Measurements from ENCODE around the gene GPR162. TPM values are rescaled to one million over a fixed set of nuclear protein-coding genes. Genes with fewer than 3 reads are reported as not detected.

GPR162 gene
- polyA plus RNA-seq, 2 of the 4 experiments (the other 2 are of a cell fraction) = 1.7 to 1.8 TPM

DNA sequence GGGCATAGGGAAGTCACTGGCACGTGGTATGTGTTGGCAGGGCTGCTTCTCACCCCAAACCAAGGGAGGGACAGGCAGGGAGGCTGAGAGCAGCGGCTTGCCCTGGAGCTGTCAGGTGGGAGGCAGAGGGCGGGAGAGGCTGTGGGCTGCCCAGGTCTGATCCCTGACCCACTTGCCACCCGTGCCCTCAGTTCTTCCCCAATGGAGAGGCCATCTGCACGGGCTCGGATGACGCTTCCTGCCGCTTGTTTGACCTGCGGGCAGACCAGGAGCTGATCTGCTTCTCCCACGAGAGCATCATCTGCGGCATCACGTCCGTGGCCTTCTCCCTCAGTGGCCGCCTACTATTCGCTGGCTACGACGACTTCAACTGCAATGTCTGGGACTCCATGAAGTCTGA, 23.8 kb downstream of the GPR162 start:
- no peak overlapping the region for H3K4me3 ChIP-seq
- POLR2A ChIA-PET = no interaction called here
- no peak for DNase-seq (ENCODE audit: low read depth in 1 of 2, low spot score in 1 of 2)
- CTCF ChIA-PET = interaction anchor here (7.5 to 29.8 kb wide), 3 partner anchors 14 to 92 kb away, joined by 56 to 306 read pairs (median 92); partner anchors contain the start of genes MLF2 and P3H3
- no peaks in the 10 kb centered on the region for H3K9me3 ChIP-seq
- no peak for ATAC-seq
- TF ChIP-seq NR3C1 (IDR thresholded peaks at IDR 0.05) = no peak
- TF ChIP-seq, protein P1, sequence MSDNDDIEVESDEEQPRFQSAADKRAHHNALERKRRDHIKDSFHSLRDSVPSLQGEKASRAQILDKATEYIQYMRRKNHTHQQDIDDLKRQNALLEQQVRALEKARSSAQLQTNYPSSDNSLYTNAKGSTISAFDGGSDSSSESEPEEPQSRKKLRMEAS (IDR thresholded peaks at IDR 0.05) = no peak
- no peak for TF ChIP-seq RAD21 (conservative IDR thresholded peaks at IDR 0.05 in 1 of 2, IDR thresholded peaks at IDR 0.05 in 1 of 2)
- TF ChIP-seq HDAC2 (IDR thresholded peaks at IDR 0.05) = no peak
- TF ChIP-seq KDM5A (IDR thresholded peaks at IDR 0.05) = no peak
- no peak for TF ChIP-seq ZSCAN20 (CRISPR knock-in tag; IDR thresholded peaks at IDR 0.05)
- TF ChIP-seq EP300 (IDR thresholded peaks at IDR 0.05) = no peak
- no peak for TF ChIP-seq GATA3 (IDR thresholded peaks at IDR 0.05; ENCODE audit: borderline replicate concordance)
- TF ChIP-seq MAZ (IDR thresholded peaks at IDR 0.05; ENCODE audit: borderline replicate concordance, low read depth, low read length) = no peak
- no peak for TF ChIP-seq BHLHE40 (IDR thresholded peaks at IDR 0.05; ENCODE audit: low read depth, low read length)
- WGBS (ENCODE audit: missing lambda C conversion rate) = 95% methylated on average over 17 of the region's 17 CpGs
- no peak for FAIRE-seq
- H3K27ac ChIP-seq = no peak overlapping the region
- H3K4me2 ChIP-seq = no peak overlapping the region
- H3K4me1 ChIP-seq = peaks cover 8% of the 10 kb centered on the region

DNA sequence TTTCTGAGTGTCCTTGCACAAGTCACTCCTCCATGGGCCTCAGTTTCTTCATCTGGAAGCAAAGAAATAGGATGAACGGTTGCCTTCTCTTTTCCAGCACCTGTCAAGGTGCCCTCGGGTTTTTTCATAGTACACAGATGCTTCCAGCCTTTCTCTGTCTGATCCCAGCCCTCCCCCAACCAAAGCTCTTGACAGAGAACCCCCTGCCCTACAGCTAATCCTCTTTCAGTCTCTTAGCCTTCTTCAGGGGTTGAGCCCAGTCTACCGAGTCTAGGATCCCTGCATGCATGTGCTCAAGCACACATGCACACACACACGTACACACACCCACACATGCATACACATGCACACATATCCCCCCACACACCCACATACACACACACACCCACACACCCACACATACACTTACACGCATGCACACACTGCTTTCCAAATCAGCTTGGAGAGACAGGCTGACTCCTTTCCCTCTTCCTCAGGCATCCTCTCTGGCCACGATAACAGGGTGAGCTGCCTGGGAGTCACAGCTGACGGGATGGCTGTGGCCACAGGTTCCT, 24.8 kb downstream of the GPR162 start:
- Histone ChIP-seq H3K27ac (no peak overlapping the region), H3K9me3 (no peaks in the 10 kb centered on the region), H3K4me3 (no peak overlapping the region), H3K4me2 (no peak overlapping the region), H3K4me1 (peaks cover 12% of the 10 kb centered on the region)
- ATAC-seq (no peak), FAIRE-seq (no peak), DNase-seq (ENCODE audit: low read depth in 1 of 2, low spot score in 1 of 2) (no peak)
- ChIA-PET POLR2A (no interaction called here), CTCF (interaction anchor here (1.0 to 29.8 kb wide), 4 partner anchors 11 to 93 kb away, joined by 3 to 306 read pairs (median 60); partner anchors contain the start of gene MLF2)
- WGBS (ENCODE audit: missing lambda C conversion rate) = 86% methylated on average over 7 of the region's 7 CpGs
- no peak for TF ChIP-seq TP53 (CRISPR knock-in tag; IDR thresholded peaks at IDR 0.05)
- no peak for TF ChIP-seq CHD2 (IDR thresholded peaks at IDR 0.05; ENCODE audit: low read length, partially characterized antibody)

DNA sequence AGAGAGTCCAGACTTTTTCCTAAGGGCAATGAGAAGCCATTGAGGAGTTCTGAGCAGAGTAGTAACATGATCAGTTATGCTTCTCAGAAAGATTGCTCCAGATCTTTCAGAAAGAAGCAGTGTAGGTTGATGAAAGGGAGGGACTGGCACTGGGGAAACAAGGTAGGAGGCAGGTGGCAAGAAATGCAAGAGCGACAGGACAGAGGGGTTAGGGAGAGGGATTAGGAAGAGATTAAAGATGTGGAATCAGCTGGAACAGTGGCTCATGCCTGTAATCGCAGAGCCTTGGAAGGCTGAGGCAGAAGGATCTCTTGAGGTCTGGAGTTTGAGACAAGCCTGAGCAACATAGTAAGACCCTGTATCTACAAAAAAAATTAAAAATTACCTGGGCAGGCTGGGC, 26.1 kb downstream of the GPR162 start:
- DNase-seq (ENCODE audit: low read depth in 1 of 2, low spot score in 1 of 2) = no peak
- no peak for FAIRE-seq
- TF ChIP-seq MAFK (IDR thresholded peaks at IDR 0.05; ENCODE audit: partially characterized antibody) (no peak), SREBF2 (IDR thresholded peaks at IDR 0.05) (no peak)
- Histone ChIP-seq H3K9me3 (no peaks in the 10 kb centered on the region), H3K4me3 (no peak overlapping the region), H3K27ac (no peak overlapping the region), H3K4me1 (peaks cover 12% of the 10 kb centered on the region), H3K4me2 (no peak overlapping the region)
- no peak for ATAC-seq
- 89% methylated on average over 2 of the region's 2 CpGs for WGBS (ENCODE audit: missing lambda C conversion rate)
- ChIA-PET POLR2A (no interaction called here), CTCF (interaction anchor here (0.8 to 10.1 kb wide), 9 partner anchors 11 to 94 kb away, joined by 3 to 117 read pairs (median 4); partner anchors contain the start of gene MLF2)

DNA sequence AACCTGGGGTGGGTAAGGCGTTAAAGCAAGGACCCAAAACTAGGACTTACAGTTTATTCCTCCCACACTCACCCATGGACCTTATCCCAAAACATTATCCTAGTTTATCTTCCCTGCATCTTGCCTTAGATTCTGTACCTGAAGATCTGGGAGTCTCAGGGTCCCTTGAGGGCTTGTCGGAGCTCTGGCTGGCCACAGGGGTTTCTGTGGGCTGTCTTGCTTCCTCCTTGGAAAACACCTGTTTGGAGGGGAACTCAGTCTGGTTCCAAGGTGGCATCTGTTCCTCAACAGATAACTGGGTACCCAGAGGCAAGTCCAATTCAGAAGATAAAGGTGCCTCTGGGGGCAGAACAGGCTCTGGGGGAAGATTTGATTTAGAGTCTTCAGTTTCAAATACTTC, 27.8 kb downstream of the GPR162 start:
- 95% methylated on average over 2 of the region's 2 CpGs for WGBS (ENCODE audit: missing lambda C conversion rate)
- no peak for ATAC-seq
- H3K4me2 ChIP-seq = peak overlapping the region; percentile 70; the same call in 1 of the 3 replicates
- H3K4me3 ChIP-seq = no peak overlapping the region
- H3K27ac ChIP-seq = no peak overlapping the region
- ChIA-PET POLR2A (no interaction called here), CTCF (interaction anchor here (0.6 to 10.1 kb wide), 6 partner anchors 12 to 93 kb away, joined by 3 to 117 read pairs (median 4); no protein-coding TSS in a partner anchor)
- DNase-seq (ENCODE audit: low read depth in 1 of 2, low spot score in 1 of 2) = no peak
- H3K9me3 ChIP-seq = no peaks in the 10 kb centered on the region
- no peak for FAIRE-seq
- no peak for TF ChIP-seq PHF8 (IDR thresholded peaks at IDR 0.05; ENCODE audit: borderline replicate concordance, low read depth)
- no peak for TF ChIP-seq BHLHE40 (IDR thresholded peaks at IDR 0.05; ENCODE audit: low read depth, low read length)
- no peak for TF ChIP-seq NPAS2 (CRISPR knock-in tag; IDR thresholded peaks at IDR 0.05; ENCODE audit: borderline replicate concordance)
- no peak for TF ChIP-seq NR3C1 (IDR thresholded peaks at IDR 0.05)
- no peak for TF ChIP-seq SMC3 (IDR thresholded peaks at IDR 0.05)
- TF ChIP-seq, protein P2, sequence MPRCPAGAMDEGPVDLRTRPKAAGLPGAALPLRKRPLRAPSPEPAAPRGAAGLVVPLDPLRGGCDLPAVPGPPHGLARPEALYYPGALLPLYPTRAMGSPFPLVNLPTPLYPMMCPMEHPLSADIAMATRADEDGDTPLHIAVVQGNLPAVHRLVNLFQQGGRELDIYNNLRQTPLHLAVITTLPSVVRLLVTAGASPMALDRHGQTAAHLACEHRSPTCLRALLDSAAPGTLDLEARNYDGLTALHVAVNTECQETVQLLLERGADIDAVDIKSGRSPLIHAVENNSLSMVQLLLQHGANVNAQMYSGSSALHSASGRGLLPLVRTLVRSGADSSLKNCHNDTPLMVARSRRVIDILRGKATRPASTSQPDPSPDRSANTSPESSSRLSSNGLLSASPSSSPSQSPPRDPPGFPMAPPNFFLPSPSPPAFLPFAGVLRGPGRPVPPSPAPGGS (IDR thresholded peaks at IDR 0.05) = no peak
- TF ChIP-seq RARB (CRISPR knock-in tag; IDR thresholded peaks at IDR 0.05) = no peak
- TF ChIP-seq CHD2 (IDR thresholded peaks at IDR 0.05; ENCODE audit: low read length, partially characterized antibody) = no peak
- TF ChIP-seq FOSB (CRISPR knock-in tag; IDR thresholded peaks at IDR 0.05) = no peak
- no peak for TF ChIP-seq TFCP2L1 (CRISPR knock-in tag; IDR thresholded peaks at IDR 0.05)
- no peak for TF ChIP-seq EHF (CRISPR knock-in tag; IDR thresholded peaks at IDR 0.05)
- TF ChIP-seq MAFK (IDR thresholded peaks at IDR 0.05; ENCODE audit: partially characterized antibody) = no peak
- TF ChIP-seq HDAC2 (IDR thresholded peaks at IDR 0.05) = no peak
- TF ChIP-seq RAD21 (conservative IDR thresholded peaks at IDR 0.05 in 1 of 2, IDR thresholded peaks at IDR 0.05 in 1 of 2) = no peak
- no peak for TF ChIP-seq EP300 (IDR thresholded peaks at IDR 0.05)
- TF ChIP-seq, protein P3, sequence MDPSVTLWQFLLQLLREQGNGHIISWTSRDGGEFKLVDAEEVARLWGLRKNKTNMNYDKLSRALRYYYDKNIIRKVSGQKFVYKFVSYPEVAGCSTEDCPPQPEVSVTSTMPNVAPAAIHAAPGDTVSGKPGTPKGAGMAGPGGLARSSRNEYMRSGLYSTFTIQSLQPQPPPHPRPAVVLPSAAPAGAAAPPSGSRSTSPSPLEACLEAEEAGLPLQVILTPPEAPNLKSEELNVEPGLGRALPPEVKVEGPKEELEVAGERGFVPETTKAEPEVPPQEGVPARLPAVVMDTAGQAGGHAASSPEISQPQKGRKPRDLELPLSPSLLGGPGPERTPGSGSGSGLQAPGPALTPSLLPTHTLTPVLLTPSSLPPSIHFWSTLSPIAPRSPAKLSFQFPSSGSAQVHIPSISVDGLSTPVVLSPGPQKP (IDR thresholded peaks at IDR 0.05; ENCODE audit: low read depth, low read length) = no peak
- no peak for TF ChIP-seq JUN (IDR thresholded peaks at IDR 0.05)
- H3K4me1 ChIP-seq = peaks cover 23% of the 10 kb centered on the region
